Measurements from ENCODE around the gene RSPH6A. TPM values are rescaled to one million over a fixed set of nuclear protein-coding genes. Genes with fewer than 3 reads are reported as not detected.

Gene RSPH6A
- total RNA-seq, 1 experiment from 2014 or later: 0.39 TPM

DNA sequence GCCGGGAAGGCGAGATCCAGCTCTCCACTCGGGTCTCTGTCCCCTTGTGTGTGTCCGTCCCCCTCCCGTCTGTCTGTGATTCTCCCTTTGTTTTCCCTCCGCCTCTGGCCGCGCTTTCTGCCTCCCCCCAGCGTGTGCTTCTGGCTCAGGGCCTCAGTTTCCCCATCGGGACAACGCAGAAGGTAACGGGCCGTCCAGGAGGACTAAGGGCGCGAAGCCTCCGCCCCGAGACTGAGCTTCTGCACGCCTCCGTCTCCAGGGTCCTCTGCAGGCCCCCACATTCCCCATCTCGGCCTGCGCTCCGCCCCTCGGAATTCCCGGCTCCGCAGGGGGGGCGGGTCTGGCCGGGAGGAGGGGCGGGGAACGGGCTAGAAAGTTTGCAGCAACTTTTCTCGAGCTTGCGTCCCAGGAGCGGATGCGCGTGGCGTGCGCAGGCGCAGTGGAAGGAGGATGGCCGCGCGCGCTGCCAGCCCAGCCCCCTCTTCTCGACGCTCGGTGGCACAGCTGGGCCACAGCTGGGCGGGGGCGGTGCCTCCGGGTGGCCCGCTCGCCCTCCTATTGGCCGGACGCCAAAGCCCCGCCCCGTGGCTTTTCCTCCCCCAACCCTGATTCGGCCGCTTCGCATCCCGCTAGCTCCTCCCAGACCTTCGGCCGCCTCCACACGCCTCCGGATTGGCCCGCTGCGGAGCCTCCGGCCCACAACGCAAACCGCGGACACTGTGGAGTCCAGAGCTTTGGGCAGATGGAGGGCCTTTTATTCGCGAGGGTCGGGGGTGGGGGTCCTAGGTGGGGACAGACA lies 45.9 kb downstream of the RSPH6A start, which contains the start of gene SIX5:
SIX5 (minus strand) TSS at position 269 of the 799 bp plus-strand sequence. CDS start 408 bp downstream, outside the sequence.
- H2AFZ ChIP-seq: peak within 1 kb of the TSS; percentile 94
- BruUV-seq (replicated peaks): TSS peak; percentile 51
- CTCF ChIA-PET: interaction anchor here (0.5 to 1.5 kb wide), 19 partner anchors 14 to 247 kb away, joined by 3 to 12 read pairs (median 4); partner anchors contain the start of genes FBXO46, QPCTL and RSPH6A
- no peaks in the 10 kb centered on the region for H3K9me3 ChIP-seq (ENCODE audit: insufficient read depth, low read depth)
- no peaks in the 10 kb centered on the region for H3K79me2 ChIP-seq (ENCODE audit: low read depth)
- no peaks in the 10 kb centered on the region for H3K9me2 ChIP-seq (ENCODE audit: insufficient read depth)
- no peaks in the 10 kb centered on the region for H4K20me1 ChIP-seq (ENCODE audit: insufficient read depth)
- peaks cover 17% of the 10 kb centered on the region for H3K4me1 ChIP-seq (replicated peaks; ENCODE audit: insufficient read depth)
- H3K4me2 ChIP-seq: peak within 1 kb of the TSS; percentile 100
- peak within 1 kb of the TSS; percentile 97 for H3K4me3 ChIP-seq
- H3K27me3 ChIP-seq (ENCODE audit: insufficient read depth, low read depth): no peaks in the 10 kb centered on the region
- peak; percentile 91 to 99 for DNase-seq
- H3F3A ChIP-seq (ENCODE audit: insufficient read depth, low read depth): peaks cover 63% of the 10 kb centered on the region; the same call in 1 of the 2 replicates
- POLR2A ChIA-PET (ENCODE audit: unreplicated experiment): interaction anchor here (0.5 to 1.1 kb wide), 19 partner anchors 13 to 647 kb away, joined by 3 to 58 read pairs (median 4); partner anchors contain the start of genes DMPK, FBXO46, QPCTL and SNRPD2
- 0 out of 2 replicates have a peak, but pooled peaks cover 3% of the 10 kb centered on the region for H3K36me3 ChIP-seq (ENCODE audit: low read depth)
- no peak for TF ChIP-seq EZH2 (IDR thresholded peaks at IDR 0.05; ENCODE audit: low read depth)
- intact Hi-C loops (cut with micrococcal nuclease; ENCODE audit: unreplicated experiment): loop anchor here (1.0 to 5.0 kb wide), 6 partner anchors 12 to 347 kb away; partner anchors contain the start of genes ERCC1, FBXO46 and QPCTL
- H3K27ac ChIP-seq: peak within 1 kb of the TSS; percentile 79

DNA sequence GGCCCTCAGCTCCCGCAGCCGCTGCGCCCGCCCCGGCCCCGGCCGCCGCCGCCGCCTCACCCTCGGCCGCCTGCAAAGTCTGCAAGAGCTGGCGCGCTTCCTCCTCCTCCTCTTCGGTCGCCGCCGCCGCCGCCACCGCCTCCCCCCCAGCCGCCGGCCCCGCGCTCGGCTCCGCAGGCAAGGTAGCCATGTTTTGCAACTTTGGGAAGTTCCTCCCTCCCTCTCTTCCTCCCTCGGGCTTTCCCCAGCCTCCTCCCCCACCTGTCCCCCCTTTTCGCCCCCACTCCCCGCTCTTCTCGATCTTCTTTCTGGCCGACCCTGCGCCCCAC lies 46.5 kb downstream of the RSPH6A start:
- Histone ChIP-seq H2AFZ (peak overlapping the region; percentile 94), H4K20me1 (ENCODE audit: insufficient read depth) (no peaks in the 10 kb centered on the region), H3K27me3 (ENCODE audit: insufficient read depth, low read depth) (no peaks in the 10 kb centered on the region), H3K4me3 (peak overlapping the region; percentile 97), H3K79me2 (ENCODE audit: low read depth) (no peaks in the 10 kb centered on the region), H3K9me2 (ENCODE audit: insufficient read depth) (no peaks in the 10 kb centered on the region), H3K4me1 (replicated peaks; ENCODE audit: insufficient read depth) (peaks cover 17% of the 10 kb centered on the region), H3K27ac (peak overlapping the region; percentile 79), H3K9me3 (ENCODE audit: insufficient read depth, low read depth) (no peaks in the 10 kb centered on the region), H3K4me2 (peak overlapping the region; percentile 100), H3F3A (ENCODE audit: insufficient read depth, low read depth) (peaks cover 58% of the 10 kb centered on the region; the same call in 1 of the 2 replicates), H3K36me3 (ENCODE audit: low read depth) (0 out of 2 replicates have a peak, but pooled peaks cover 3% of the 10 kb centered on the region)
- CTCF ChIA-PET: interaction anchor here (0.6 to 1.2 kb wide), 2 partner anchors 10 to 76 kb away, joined by 4 to 10 read pairs; partner anchors contain the start of gene QPCTL
- peak in 1 of 2 experiments; percentile 41 for DNase-seq
- intact Hi-C loops (cut with micrococcal nuclease; ENCODE audit: unreplicated experiment): loop anchor here (2.0 to 5.0 kb wide), 3 partner anchors 38 to 346 kb away; partner anchors contain the start of genes ERCC1 and FBXO46
- BruUV-seq (replicated peaks): no TSS peak
- no peak for TF ChIP-seq EZH2 (IDR thresholded peaks at IDR 0.05; ENCODE audit: low read depth)
- TF ChIP-seq, protein P1, sequence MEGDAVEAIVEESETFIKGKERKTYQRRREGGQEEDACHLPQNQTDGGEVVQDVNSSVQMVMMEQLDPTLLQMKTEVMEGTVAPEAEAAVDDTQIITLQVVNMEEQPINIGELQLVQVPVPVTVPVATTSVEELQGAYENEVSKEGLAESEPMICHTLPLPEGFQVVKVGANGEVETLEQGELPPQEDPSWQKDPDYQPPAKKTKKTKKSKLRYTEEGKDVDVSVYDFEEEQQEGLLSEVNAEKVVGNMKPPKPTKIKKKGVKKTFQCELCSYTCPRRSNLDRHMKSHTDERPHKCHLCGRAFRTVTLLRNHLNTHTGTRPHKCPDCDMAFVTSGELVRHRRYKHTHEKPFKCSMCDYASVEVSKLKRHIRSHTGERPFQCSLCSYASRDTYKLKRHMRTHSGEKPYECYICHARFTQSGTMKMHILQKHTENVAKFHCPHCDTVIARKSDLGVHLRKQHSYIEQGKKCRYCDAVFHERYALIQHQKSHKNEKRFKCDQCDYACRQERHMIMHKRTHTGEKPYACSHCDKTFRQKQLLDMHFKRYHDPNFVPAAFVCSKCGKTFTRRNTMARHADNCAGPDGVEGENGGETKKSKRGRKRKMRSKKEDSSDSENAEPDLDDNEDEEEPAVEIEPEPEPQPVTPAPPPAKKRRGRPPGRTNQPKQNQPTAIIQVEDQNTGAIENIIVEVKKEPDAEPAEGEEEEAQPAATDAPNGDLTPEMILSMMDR (conservative IDR thresholded peaks at IDR 0.05): no peak
- POLR2A ChIA-PET (ENCODE audit: unreplicated experiment): interaction anchor here (0.6 kb wide), 1 partner anchor 38 kb away, joined by 4 read pairs; the partner anchor contains the start of gene FBXO46

DNA sequence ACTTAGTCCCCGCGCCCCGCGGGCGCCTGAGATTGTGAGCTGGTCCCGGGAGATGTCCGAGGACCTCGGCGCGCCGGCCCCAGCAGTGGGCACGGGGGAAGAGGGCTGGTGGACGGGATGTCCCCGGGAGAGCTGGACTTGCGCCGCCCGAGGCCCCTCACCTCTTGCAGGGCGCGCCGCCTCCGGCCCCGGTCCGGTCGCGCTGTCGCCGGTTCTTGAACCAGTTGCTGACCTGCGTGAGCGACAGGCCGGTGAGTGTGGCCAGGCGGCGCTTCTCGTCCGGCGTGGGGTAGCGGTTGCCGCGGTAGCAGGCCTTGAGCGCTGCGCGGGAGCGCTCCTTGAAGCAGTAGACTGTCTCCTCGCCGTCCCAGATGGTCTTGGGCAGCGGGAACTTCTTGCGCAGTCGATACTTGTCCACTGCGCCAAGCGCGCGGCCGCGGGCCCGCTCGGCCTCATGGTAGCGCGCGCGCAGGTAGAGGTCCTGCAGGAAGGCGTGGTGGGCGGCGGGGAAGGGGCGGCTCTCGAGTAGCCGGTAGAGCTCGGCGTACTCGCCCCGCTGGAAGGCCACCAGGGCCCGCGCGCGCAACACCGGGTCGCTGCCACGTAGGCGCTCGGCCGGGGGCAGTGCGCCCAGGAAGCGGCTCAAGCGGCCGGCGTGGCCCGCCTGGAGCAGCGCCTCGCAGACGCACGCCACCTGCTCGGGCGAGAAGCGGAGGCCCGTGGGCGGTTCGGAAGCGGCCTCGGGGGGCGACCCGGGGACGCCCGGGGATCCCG lies 47.0 kb downstream of the RSPH6A start:
- POLR2A ChIA-PET (ENCODE audit: unreplicated experiment): interaction anchor here (0.5 to 1.6 kb wide), 7 partner anchors 20 to 97 kb away, joined by 4 to 13 read pairs (median 7); partner anchors contain the start of genes DMWD, FBXO46, QPCTL and SNRPD2

More for the DNA sequence above, 47.0 kb downstream of the RSPH6A start:
- H3K9me3 ChIP-seq (ENCODE audit: insufficient read depth, low read depth): no peaks in the 10 kb centered on the region
- H4K20me1 ChIP-seq (ENCODE audit: insufficient read depth): no peaks in the 10 kb centered on the region
- peak overlapping the region; percentile 100 for H3K4me2 ChIP-seq
- intact Hi-C loops (cut with micrococcal nuclease; ENCODE audit: unreplicated experiment): loop anchor here (2.0 to 5.0 kb wide), 3 partner anchors 37 to 346 kb away; partner anchors contain the start of genes ERCC1 and FBXO46
- peak overlapping the region; percentile 97 for H3K4me3 ChIP-seq
- no peaks in the 10 kb centered on the region for H3K9me2 ChIP-seq (ENCODE audit: insufficient read depth)
- H3F3A ChIP-seq (ENCODE audit: insufficient read depth, low read depth): peaks cover 52% of the 10 kb centered on the region; the same call in 1 of the 2 replicates
- no TSS peak for BruUV-seq (replicated peaks)
- peaks cover 17% of the 10 kb centered on the region for H3K4me1 ChIP-seq (replicated peaks; ENCODE audit: insufficient read depth)
- H3K27ac ChIP-seq: peak overlapping the region; percentile 79
- no peaks in the 10 kb centered on the region for H3K27me3 ChIP-seq (ENCODE audit: insufficient read depth, low read depth)
- peak overlapping the region; percentile 94 for H2AFZ ChIP-seq
- TF ChIP-seq, protein P1 (conservative IDR thresholded peaks at IDR 0.05): no peak
- TF ChIP-seq EZH2 (IDR thresholded peaks at IDR 0.05; ENCODE audit: low read depth): no peak
- DNase-seq: peak; percentile 61 to 67
- CTCF ChIA-PET: interaction anchor here (0.6 kb wide), 2 partner anchors 10 to 51 kb away, joined by 4 to 5 read pairs; no protein-coding TSS in a partner anchor
- H3K79me2 ChIP-seq (ENCODE audit: low read depth): no peaks in the 10 kb centered on the region
- H3K36me3 ChIP-seq (ENCODE audit: low read depth): 0 out of 2 replicates have a peak, but pooled peaks cover 3% of the 10 kb centered on the region

Data from PC-9 (cell line).